ENCODE results near the gene BSPRY.

- TF ChIP-seq JAZF1 (CRISPR knock-in tag; IDR thresholded peaks at IDR 0.05) (no peak), ELF4 (CRISPR knock-in tag; IDR thresholded peaks at IDR 0.05; ENCODE audit: low read depth) (no peak), CTCF (IDR thresholded peaks at IDR 0.05) (no peak), PREB (CRISPR knock-in tag; IDR thresholded peaks at IDR 0.05; ENCODE audit: borderline replicate concordance) (no peak), USF2 (CRISPR knock-in tag; IDR thresholded peaks at IDR 0.05) (no peak), ZNF532 (CRISPR knock-in tag; IDR thresholded peaks at IDR 0.05; ENCODE audit: borderline replicate concordance) (no peak), NR3C1 (CRISPR knock-in tag; conservative IDR thresholded peaks at IDR 0.05; ENCODE audit: low read depth) (no peak)
These were observed 34.1 kb upstream of the BSPRY start for GRCh38 chr9:113315231-113315630.

Measured in WTC11 (cell line).